ENCODE measurements around the gene SUCLG1.
"Not testable (repeated sequence)": the region's sequence is repeated elsewhere in the genome, so short reads cannot be mapped to it uniquely, and the experiment has no call there.

SUCLG1 gene

DNA sequence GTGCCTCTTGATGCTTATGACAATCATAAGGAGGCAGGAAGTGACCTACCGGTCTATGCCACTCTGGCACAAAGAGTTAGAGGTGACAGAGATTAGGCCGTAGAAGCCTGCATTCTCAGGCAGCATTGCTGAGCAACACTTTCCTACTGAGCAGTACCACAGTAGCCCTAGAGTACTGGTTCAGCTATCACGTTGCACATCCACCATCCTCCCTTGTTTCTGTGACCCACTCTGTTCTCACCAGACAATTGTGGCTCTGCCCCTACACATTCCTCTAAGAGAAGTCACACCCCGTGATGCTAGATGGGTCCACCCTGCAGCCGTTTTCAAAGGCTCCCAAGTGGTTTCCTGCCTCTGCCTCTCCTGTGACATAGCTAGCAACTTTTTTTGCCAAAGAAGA is 22.6 kb upstream of the SUCLG1 start:
- TF ChIP-seq CTCF (IDR thresholded peaks at IDR 0.05; ENCODE audit: extremely low read depth, missing control alignments), result no peak
- DNase-seq (ENCODE audit: low spot score), result no peak

DNA sequence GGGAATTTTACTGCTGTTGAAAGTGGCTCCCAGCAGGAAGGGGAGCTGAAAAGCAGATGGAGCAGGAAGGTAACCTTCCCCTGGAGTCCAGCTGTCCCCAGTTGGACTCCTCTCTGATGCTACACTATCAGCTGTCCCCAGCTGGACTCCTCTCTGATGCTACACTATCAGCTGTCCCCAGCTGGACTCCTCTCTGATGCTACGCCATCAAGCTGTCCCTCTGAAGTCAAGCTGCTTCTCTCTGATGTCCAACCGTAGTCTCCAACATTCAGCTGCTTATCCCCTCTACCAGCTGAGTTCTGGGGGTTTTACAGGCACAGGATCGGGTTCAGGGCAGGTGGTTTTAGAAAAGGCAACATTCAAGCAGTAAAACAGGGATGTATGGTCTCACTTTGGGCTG is 19.8 kb upstream of the SUCLG1 start:
- no peak for TF ChIP-seq CTCF (IDR thresholded peaks at IDR 0.05; ENCODE audit: extremely low read depth, missing control alignments)
- no peak for DNase-seq (ENCODE audit: low spot score)

GRCh38 chr2:84477886-84478285 is 18.8 kb upstream of the SUCLG1 start:
- TF ChIP-seq CTCF (IDR thresholded peaks at IDR 0.05; ENCODE audit: extremely low read depth, missing control alignments), result no peak
- no peak for DNase-seq (ENCODE audit: low spot score)

DNA sequence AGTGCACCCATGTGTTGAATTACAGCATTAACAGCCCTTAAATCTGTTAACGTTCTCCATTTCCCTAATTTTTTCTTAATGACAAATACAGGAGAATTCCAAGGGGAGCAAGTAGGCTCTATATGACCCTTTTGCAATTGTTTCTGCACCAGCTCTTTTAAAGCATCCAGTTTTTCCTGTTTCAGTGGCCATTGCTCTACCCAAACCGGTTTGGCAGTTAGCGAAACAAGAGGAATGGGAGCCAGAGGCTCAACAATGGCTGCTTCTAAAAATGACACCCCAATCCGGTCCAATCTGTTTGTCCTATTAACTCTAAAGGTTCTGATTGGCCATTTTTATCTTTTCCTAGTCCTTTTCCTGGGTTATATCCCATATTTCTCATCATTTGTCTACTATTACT is 15.1 kb upstream of the SUCLG1 start:
- TF ChIP-seq CTCF (IDR thresholded peaks at IDR 0.05; ENCODE audit: extremely low read depth, missing control alignments), result no peak
- DNase-seq (ENCODE audit: low spot score), result no peak

- no peak for DNase-seq (ENCODE audit: low spot score)
- no peak for TF ChIP-seq CTCF (IDR thresholded peaks at IDR 0.05; ENCODE audit: extremely low read depth, missing control alignments)
These were observed 13.9 kb upstream of the SUCLG1 start for GRCh38 chr2:84472856-84473565.

GRCh38 chr2:84472423-84472822 is 13.3 kb upstream of the SUCLG1 start:
- DNase-seq (ENCODE audit: low spot score), result not testable (repeated sequence)

DNA sequence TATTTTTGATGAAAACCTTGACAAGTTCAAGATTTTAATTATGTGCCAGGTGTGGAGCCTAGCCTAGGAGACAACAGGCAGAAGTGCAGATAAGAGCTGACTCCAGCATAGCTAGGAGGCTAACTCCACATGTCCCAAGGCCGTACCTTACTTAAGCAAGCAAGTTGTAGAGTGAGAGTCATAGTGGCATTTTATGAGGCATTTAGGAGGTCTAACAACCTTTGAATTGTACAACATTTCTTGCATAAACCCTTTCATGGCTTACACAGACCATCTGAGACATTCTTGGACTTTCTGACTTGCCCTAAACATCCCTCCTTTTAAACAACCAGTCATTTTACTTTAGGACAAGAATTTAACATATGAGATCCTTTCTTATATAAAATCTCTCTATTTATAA is 8.3 kb upstream of the SUCLG1 start:
- no peak for TF ChIP-seq CTCF (IDR thresholded peaks at IDR 0.05; ENCODE audit: extremely low read depth, missing control alignments)
- DNase-seq (ENCODE audit: low spot score), result no peak

DNA sequence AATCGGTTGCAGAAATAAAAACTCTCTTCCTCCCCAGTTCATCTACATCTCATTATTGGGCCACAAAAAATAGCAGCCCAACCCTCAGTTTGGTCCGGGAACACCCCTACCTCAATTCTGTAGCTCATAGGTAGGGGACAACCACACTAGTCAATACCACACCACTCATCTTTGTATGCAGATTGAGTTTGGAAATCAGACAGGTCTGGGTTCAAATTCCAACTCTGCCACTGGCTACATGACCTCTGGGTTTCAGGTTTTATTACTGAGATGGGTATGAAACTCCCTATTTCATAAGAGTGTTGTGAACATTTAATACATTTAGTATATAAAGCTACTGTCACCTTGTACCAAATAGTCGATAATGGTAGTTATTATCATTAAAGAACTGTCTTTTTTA is 2.2 kb upstream of the SUCLG1 start:
- TF ChIP-seq CTCF (IDR thresholded peaks at IDR 0.05; ENCODE audit: extremely low read depth, missing control alignments), result no peak
- DNase-seq (ENCODE audit: low spot score), result no peak
